Activated naive CD8-positive, alpha-beta T cell (primary cell): Measurements from ENCODE around the gene PRTG.
A peak's percentile ranks its signal among the peaks of the same experiment; 100 is the strongest.
"Not testable (repeated sequence)": the region's sequence is repeated elsewhere in the genome, so short reads cannot be mapped to it uniquely, and the experiment has no call there.

ENCODE experiments used
- H3K27ac Mint-ChIP-seq: one replicate; pipeline ENCODE4 v1.8.0; 2021; ENCODE audit warnings: mixed read lengths
- H3K27me3 Mint-ChIP-seq: one replicate; pipeline ENCODE4 v1.8.0; 2021; ENCODE audit warnings: mixed read lengths
- H3K36me3 Mint-ChIP-seq: one replicate; pipeline ENCODE4 v1.8.0; 2021; ENCODE audit warnings: mixed read lengths
- H3K4me1 Mint-ChIP-seq: one replicate; pipeline ENCODE4 v1.8.0; 2021; ENCODE audit warnings: low read depth, mixed read lengths
- H3K4me3 Mint-ChIP-seq: one replicate; pipeline ENCODE4 v1.8.0; 2021; ENCODE audit warnings: mild to moderate bottlenecking, mixed read lengths
- H3K9me3 Mint-ChIP-seq: one replicate; pipeline ENCODE4 v1.8.0; 2021; ENCODE audit warnings: low read depth, mixed read lengths

PRTG gene

DNA sequence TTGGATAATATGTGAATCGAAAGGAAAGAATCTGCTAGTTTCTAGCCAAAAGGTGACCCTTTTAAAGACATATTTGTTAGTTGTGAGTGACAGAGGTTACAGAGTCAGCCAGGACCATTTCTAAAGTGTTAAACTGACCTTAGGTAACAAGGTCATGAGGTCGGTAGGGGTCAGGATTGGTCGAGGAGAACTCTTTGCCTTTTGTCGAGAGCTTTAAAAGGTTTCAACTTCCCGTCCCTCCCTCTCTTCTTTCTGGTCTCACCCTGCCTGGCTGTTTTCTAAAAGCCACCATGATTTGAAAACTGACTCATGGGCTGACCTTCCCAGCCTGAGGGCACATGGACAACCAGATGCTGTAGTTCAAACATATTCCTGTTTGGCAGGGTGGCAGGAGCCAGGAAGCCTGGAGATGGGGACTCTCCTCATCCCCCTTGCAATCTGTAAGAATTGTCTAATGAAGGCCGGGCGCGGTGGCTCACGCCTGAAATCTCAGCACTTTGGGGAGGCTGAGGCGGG, 25.8 kb upstream of the PRTG start:
- no peaks in the 10 kb centered on the region for H3K36me3 Mint-ChIP-seq
- no peak overlapping the region for H3K4me3 Mint-ChIP-seq
- H3K27me3 Mint-ChIP-seq = peaks cover 14% of the 10 kb centered on the region
- no peak overlapping the region for H3K27ac Mint-ChIP-seq
- H3K9me3 Mint-ChIP-seq = no peaks in the 10 kb centered on the region
- peaks cover 4% of the 10 kb centered on the region for H3K4me1 Mint-ChIP-seq

DNA sequence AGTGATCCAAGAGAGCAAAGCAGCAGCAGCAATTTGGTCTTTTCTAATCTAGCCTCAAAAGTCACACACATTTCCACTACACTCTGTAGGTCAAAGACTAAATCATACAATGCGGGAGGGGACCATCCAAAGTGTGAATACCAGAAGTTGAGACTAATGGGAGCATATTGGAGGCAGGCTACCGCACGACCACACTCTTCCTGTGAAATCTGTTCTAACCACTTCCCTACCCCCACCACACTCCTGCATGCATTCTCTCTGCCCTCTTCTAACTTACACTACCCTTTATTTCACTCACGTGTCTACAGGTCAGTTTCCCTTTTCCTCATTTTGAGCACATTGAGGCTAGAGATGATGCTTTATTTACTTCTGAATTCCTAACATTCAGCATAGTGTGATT, 23.7 kb upstream of the PRTG start:
- Mint-ChIP-seq H3K36me3 (no peaks in the 10 kb centered on the region), H3K4me1 (peaks cover 4% of the 10 kb centered on the region), H3K27me3 (peaks cover 14% of the 10 kb centered on the region), H3K27ac (no peak overlapping the region), H3K4me3 (no peak overlapping the region), H3K9me3 (no peaks in the 10 kb centered on the region)

DNA sequence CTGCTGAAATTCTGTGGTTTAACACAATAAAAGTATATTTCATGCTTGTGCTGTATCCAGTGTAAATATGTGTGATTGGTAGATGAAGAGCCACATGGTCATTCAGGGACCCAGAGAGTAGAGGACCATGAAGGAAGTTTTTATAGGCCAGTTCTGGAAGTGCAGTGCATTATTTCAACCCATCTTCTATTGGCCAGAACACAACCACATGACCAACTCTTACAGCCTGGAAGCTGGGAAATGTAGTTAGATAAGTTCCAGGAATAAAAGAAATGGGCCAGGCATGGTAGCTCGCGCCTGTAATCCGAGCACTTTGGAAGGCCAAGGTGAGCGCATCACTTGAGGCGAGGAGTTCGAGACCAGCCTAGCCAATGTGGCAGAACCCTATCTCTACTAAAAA, 21.4 kb upstream of the PRTG start:
- H3K4me3 Mint-ChIP-seq = no peak overlapping the region
- H3K9me3 Mint-ChIP-seq = no peaks in the 10 kb centered on the region
- H3K36me3 Mint-ChIP-seq = no peaks in the 10 kb centered on the region
- H3K27me3 Mint-ChIP-seq = peaks cover 5% of the 10 kb centered on the region
- no peak overlapping the region for H3K27ac Mint-ChIP-seq
- H3K4me1 Mint-ChIP-seq = peaks cover 4% of the 10 kb centered on the region

DNA sequence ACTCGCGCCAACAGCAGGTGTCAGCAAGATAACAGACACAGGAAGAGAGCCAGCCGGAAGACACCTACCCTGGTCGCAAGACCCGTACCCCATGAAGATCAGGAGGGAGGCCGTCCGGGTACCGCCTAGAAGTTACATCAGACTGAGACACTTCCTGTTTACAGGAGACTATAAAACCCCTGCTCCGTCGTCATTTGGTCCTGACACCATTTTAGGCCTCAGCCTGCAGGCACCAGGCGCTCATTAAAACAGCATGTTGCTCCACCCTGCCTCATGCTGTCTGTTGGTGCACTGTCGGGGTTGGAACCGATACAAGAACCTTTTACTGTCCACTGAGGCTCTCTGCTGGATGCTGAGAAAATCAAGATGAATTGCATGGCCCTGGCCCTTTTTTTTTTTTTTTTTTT, 15.6 kb upstream of the PRTG start:
- Mint-ChIP-seq H3K4me3 (no peak overlapping the region), H3K4me1 (no peaks in the 10 kb centered on the region), H3K36me3 (no peaks in the 10 kb centered on the region), H3K27ac (no peak overlapping the region), H3K27me3 (peaks cover 3% of the 10 kb centered on the region), H3K9me3 (no peaks in the 10 kb centered on the region)

GRCh38 chr15:55753433-55753832, 10.5 kb upstream of the PRTG start:
- not testable (repeated sequence) for H3K36me3 Mint-ChIP-seq, H3K4me1 Mint-ChIP-seq, H3K4me3 Mint-ChIP-seq, H3K9me3 Mint-ChIP-seq, H3K27me3 Mint-ChIP-seq, H3K27ac Mint-ChIP-seq

DNA sequence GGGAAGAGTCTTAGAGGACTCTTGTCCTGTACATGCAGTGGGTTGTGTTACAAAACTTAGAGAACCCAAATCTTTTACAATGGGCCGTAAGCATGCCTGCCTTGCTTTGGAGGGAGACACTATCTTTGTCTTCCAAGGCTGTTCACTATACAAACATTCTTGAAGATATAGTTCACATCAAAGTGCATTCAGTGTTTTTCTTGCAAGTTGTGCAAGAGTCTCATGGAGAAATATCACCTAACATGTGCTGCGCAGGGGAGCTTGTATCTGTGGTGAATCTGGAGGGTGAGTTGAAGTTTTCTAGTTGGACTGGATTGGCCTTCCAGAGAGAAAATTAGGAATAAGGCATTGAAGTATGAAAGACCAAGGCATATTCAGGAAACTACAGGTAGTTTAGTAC, 7.8 kb upstream of the PRTG start:
- Mint-ChIP-seq H3K4me1 (no peaks in the 10 kb centered on the region), H3K27me3 (peaks cover 8% of the 10 kb centered on the region), H3K27ac (no peak overlapping the region), H3K36me3 (no peaks in the 10 kb centered on the region), H3K9me3 (no peaks in the 10 kb centered on the region), H3K4me3 (no peak overlapping the region)

GRCh38 chr15:55743729-55744655, 1.0 kb upstream of the PRTG start:
- Mint-ChIP-seq H3K4me1 (peaks cover 4% of the 10 kb centered on the region), H3K9me3 (no peaks in the 10 kb centered on the region), H3K36me3 (no peaks in the 10 kb centered on the region), H3K27me3 (peaks cover 23% of the 10 kb centered on the region), H3K4me3 (peak overlapping the region; percentile 74), H3K27ac (no peak overlapping the region)

DNA sequence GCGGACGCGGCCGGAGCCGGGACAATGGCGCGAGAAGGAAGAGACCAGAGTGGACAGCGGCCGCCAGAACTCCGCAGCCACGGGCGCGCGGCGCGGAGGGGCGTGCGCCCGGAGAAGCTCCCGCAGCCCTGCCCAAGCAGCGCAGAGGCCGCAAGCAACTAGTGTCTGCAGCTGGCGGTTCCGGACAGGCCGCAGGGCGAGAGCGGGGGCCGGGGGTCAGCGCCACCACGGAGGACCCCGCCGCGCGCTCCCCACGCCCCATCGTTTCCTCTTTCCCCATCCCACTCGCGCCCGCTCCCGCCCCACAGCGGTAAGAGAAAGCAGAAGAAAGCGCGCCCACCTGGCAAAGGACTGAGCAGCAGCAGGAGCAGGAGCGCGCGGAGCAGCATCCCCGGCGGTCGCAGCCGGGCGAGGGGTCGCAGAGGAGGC, 440 bp downstream of the PRTG start:
- Mint-ChIP-seq H3K9me3 (no peaks in the 10 kb centered on the region), H3K27ac (no peak overlapping the region), H3K4me3 (peak overlapping the region; percentile 72), H3K4me1 (peaks cover 4% of the 10 kb centered on the region), H3K36me3 (no peaks in the 10 kb centered on the region), H3K27me3 (peaks cover 25% of the 10 kb centered on the region)

DNA sequence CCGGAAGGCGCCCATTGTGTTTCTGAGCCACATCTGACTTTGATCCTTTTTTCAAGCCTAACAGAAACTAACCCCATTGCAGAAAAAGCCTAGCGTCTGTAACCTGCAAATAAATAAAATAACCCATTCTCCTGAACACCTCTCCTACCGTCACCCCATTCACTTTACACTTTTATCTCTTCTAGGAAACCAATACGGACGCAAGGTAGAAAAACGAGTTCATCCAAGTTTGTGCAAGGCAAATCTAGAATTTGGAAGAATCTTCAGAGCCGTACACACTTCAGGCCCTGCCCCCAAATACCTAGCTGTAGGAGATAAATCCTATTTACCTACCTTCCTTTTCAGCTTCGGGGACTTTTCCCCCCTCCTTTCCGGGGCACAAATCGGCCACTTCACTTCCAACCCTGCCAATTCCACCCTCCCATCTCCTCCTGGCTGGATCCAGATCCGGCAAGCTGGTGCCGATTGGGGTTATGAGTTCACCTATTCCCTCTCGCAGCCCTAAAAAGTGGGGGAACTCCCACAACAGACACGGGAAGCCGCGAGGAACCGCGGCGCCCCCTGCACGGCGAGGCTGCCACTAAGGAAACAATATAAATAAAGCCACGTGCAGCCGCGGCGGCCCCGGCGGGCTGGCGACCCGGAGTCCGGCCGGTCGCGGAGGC, 987 bp downstream of the PRTG start:
- Mint-ChIP-seq H3K36me3 (no peaks in the 10 kb centered on the region), H3K9me3 (no peaks in the 10 kb centered on the region), H3K4me3 (no peak overlapping the region), H3K27ac (no peak overlapping the region), H3K27me3 (peaks cover 25% of the 10 kb centered on the region), H3K4me1 (peaks cover 4% of the 10 kb centered on the region)

DNA sequence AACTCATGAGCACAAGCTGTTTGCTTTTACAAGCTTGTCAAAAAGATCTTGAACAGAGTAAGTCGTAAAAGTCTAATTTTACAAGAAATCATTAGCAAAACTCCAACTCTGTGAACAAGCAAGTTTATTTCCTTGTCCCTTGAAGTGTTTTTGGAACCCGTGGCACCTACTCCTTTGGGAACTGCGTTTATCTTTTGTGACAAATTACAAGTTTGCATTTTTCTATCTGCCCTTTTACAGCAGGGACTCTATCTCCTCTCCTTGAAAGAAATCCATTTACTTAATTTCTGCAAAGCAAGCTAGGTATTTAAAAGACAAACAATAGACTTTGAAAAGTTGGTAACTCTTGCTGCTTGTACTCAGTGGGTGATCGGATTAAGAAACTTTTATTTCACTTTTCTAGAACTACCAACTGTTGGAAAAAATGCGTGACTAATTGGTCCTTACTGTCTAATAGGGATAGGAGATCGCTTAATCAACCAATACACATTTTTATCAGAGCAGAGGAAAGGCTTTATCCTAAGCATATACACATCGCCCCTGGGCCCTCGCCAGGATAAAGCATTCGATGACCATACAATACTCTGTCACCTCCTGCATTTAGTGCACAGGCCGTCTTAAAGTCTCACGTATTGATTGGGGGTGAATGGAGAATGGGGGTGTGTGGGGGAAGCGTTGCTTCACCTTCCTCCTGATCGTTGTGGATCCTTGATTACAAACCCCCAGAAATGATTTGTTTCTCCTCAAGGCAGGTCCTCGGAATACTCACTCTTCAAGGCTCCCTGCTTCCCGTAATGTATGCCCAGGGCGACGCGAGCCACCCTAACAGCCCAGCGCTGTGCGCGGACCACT, 1.7 kb downstream of the PRTG start:
- H3K36me3 Mint-ChIP-seq = no peaks in the 10 kb centered on the region
- H3K4me1 Mint-ChIP-seq = peaks cover 4% of the 10 kb centered on the region
- no peaks in the 10 kb centered on the region for H3K9me3 Mint-ChIP-seq
- H3K4me3 Mint-ChIP-seq = no peak overlapping the region
- peaks cover 25% of the 10 kb centered on the region for H3K27me3 Mint-ChIP-seq
- H3K27ac Mint-ChIP-seq = no peak overlapping the region

DNA sequence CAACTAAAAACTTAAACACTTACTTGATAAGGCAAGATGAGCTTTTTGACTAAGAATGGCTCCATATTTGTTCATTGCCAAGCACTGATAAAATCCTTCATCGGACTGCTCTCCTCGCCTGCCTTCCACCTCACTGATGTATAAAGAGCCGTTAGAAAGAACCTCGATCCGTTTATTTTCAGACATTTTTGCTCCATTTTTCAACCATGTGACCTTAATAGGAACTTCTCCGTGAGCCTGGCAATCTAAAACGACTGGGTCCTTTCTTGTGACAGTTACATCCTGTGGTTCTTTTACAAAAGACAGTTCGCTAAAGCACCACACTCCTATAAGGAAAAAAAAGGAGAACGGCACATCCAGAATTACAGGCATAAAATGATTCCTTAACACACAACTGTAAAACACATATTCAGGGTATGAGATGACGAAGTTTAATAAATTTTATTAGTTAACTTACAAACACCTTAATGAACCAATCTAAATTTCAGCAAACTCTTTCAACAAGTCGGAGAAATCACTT, 2.5 kb downstream of the PRTG start:
- no peak overlapping the region for H3K4me3 Mint-ChIP-seq

DNA sequence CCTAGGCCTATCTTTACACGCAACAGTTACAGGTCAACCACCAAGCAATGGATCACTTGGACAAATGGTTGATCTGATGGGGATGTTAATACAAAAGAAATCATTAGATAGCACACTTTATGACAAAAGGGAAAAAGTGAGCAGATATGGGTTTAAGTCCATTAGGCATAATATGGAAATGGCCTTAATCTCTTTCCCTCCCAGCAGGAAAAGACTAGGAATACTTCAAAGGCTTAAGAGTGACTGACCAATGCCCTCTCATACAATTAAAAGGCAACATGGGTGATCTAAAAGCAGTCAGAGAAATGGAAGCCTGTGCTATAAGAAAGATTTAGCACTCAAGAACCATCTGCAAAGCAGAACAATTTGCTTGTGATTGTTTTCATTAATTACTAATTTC, 3.3 kb downstream of the PRTG start:
- no peaks in the 10 kb centered on the region for H3K36me3 Mint-ChIP-seq
- peaks cover 4% of the 10 kb centered on the region for H3K4me1 Mint-ChIP-seq
- H3K9me3 Mint-ChIP-seq = no peaks in the 10 kb centered on the region
- no peak overlapping the region for H3K4me3 Mint-ChIP-seq
- H3K27me3 Mint-ChIP-seq = peaks cover 24% of the 10 kb centered on the region
- H3K27ac Mint-ChIP-seq = no peak overlapping the region

More for the DNA sequence above, 2.5 kb downstream of the PRTG start:
- peaks cover 4% of the 10 kb centered on the region for H3K4me1 Mint-ChIP-seq
- peaks cover 24% of the 10 kb centered on the region for H3K27me3 Mint-ChIP-seq
- H3K27ac Mint-ChIP-seq = no peak overlapping the region
- no peaks in the 10 kb centered on the region for H3K36me3 Mint-ChIP-seq
- H3K9me3 Mint-ChIP-seq = no peaks in the 10 kb centered on the region

GRCh38 chr15:55738715-55739114, 4.2 kb downstream of the PRTG start:
- peaks cover 17% of the 10 kb centered on the region for H3K27me3 Mint-ChIP-seq
- no peaks in the 10 kb centered on the region for H3K9me3 Mint-ChIP-seq
- H3K4me1 Mint-ChIP-seq = peaks cover 3% of the 10 kb centered on the region
- no peaks in the 10 kb centered on the region for H3K36me3 Mint-ChIP-seq
- H3K4me3 Mint-ChIP-seq = no peak overlapping the region
- no peak overlapping the region for H3K27ac Mint-ChIP-seq

DNA sequence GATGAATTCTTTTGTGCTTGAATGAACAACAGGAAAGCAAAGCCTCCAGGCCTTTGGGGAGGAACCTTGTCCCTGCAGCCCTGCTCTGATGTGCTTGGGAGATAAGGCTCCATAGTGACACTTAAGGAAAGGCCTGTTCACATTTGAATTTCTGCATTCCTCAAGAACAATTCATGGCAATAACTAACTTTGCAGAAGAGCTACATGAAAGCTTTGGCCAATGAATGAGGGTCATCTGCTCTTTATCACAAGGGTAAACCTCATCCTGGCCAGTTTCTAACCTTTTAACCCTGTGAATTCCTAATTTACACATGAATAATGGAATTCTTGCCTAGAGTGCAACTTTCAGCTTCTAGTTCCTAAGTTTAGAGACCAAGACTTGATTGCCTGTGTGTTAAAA, 5.6 kb downstream of the PRTG start:
- Mint-ChIP-seq H3K36me3 (no peaks in the 10 kb centered on the region), H3K4me3 (no peak overlapping the region), H3K27ac (no peak overlapping the region), H3K9me3 (no peaks in the 10 kb centered on the region), H3K4me1 (no peaks in the 10 kb centered on the region), H3K27me3 (peaks cover 15% of the 10 kb centered on the region)
